ENCODE results near the gene HIRIP3.

DNA sequence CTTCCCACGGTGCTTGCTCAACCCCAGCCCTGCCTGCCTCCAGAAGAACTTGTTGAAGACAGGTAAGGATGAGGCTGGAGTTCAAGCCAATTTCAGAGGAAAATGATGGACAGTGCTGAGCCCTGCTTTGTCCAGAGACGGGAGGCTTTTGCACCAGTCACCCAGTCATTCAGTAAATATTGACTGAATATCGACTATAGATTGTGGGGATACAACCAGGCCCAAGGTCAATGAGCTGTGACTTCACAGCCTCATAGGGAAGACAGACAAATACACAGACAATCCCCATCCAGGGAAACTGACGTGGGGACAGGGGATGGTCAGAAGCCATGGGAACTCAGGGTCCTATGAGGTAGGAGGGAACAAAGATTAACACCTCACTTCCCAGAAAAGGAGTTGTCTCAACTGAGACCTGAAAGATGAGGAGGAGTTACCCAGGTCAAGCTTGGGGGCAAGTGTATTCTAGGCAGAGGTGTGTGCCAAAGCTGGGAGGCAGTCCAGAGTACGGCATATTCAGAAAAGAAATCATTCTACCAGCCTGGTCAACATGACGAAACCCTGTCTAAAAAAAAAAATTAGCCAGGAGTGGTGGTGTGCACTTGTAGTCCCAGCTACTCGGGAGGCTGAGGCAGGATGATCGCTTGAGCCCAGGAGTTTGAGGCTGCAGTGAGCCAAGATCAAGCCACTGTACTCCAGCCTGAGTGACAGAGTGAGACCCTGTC lies 21.3 kb upstream of the HIRIP3 start:
- TF ChIP-seq CTCF (IDR thresholded peaks at IDR 0.05) (no peak), SIN3A (IDR thresholded peaks at IDR 0.05; ENCODE audit: borderline replicate concordance, insufficient read depth, low read depth, low read length) (no peak), POLR2AphosphoS5 (IDR thresholded peaks at IDR 0.05; ENCODE audit: low read depth, low read length) (no peak), TCF7L2 (IDR thresholded peaks at IDR 0.05; ENCODE audit: low read depth, low read length) (no peak), REST (IDR thresholded peaks at IDR 0.05; ENCODE audit: insufficient read depth in 1 of 2, low read depth in 2 of 2, low read length in 1 of 2) (no peak)

Measured in Panc1 (cell line).